GM12891 (cell line): ENCODE results near the gene ADAMTS17.

ENCODE experiments used
- POLR2A ChIP-seq: IDR thresholded peaks from 2 replicates; pipeline ENCODE4 v1.6.1; 2011; ENCODE audit warnings: low read depth, low read length, control low read depth
- TAF1 ChIP-seq: IDR thresholded peaks from 2 replicates; pipeline ENCODE4 v1.6.1; 2011; ENCODE audit warnings: low read depth, low read length, control low read depth

DNA sequence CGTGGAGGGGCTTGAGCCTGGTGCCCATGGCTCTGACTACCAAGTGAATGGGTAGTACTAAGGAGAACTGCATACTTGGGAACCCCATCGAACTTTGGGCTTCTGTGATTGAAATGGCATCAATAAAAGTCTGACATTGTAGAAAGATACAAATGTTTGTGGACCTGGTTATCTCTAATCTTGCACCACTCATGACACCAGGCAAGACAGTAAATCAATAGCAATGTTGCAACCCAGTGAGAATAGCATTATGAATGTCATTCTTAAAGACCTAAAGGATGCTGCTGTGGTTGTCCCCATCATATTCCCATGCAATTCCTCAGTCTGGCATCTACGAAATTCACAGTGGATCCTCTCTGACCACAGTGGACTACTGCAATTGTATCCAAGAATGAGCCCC lies 375.0 kb downstream of the ADAMTS17 start:
- TF ChIP-seq POLR2A (no peak), TAF1 (no peak)
